H1 (cell line): Measurements from ENCODE around the gene RIBC2. TPM values are rescaled to one million over a fixed set of nuclear protein-coding genes. Genes with fewer than 3 reads are reported as not detected.

ENCODE experiments used
- CTCF ChIA-PET: fragments of 300-600 bp; sonication (Branson Sonifier 250); formaldehyde crosslinking; loops from one replicate; lab custom pipeline; 2021; ENCODE audit not compliant: partially characterized antibody; lab: Charles Lee
- POLR2A ChIA-PET: fragments of 300-600 bp; sonication (Branson Sonifier 250); formaldehyde crosslinking; loops from one replicate; lab custom pipeline; 2021; ENCODE audit warnings: inconsistent platforms; ENCODE audit not compliant: partially characterized antibody; lab: Charles Lee
- DNase-seq, 2 experiments: peaks; one replicate each; pipeline versions ENCODE4 v3.0.0 to v3.0.0-alpha.2; 2010 to 2022; ENCODE audit warnings: low spot score in 2 of 2, low read depth in 1 of 2, mixed read lengths in 1 of 2
- FAIRE-seq: peaks from 2 replicates; lab custom pipeline; 2011; peaks lifted over from hg19 to GRCh38; lab: Jason Lieb, UNC
- H2AFZ ChIP-seq: 2 replicates; pipeline ENCODE4 v1.8.1; 2012; ENCODE audit warnings: low read length, inconsistent platforms
- H2AK5ac ChIP-seq: 2 replicates; pipeline ENCODE4 v1.6.1; 2013; ENCODE audit warnings: low read depth, low read length
- H2BK120ac ChIP-seq: replicated peaks from 2 replicates; pipeline ENCODE3; 2013; ENCODE audit warnings: low read depth, low read length, inconsistent platforms
- H2BK12ac ChIP-seq: 2 replicates; pipeline ENCODE4 v1.6.1; 2013; ENCODE audit warnings: low read depth, low read length
- H2BK15ac ChIP-seq: 2 replicates; pipeline ENCODE4 v1.6.1; 2013; ENCODE audit warnings: low read length
- H2BK20ac ChIP-seq: 2 replicates; pipeline ENCODE4 v1.6.1; 2013; ENCODE audit warnings: low read length
- H2BK5ac ChIP-seq: 2 replicates; pipeline ENCODE4 v1.6.1; 2013; ENCODE audit warnings: low read depth, low read length
- H3K14ac ChIP-seq: 2 replicates; pipeline ENCODE4 v1.6.1; 2013; ENCODE audit warnings: inconsistent platforms; ENCODE audit not compliant: insufficient read length
- H3K18ac ChIP-seq: 2 replicates; pipeline ENCODE4 v1.6.1; 2013; ENCODE audit warnings: low read length; ENCODE audit errors: extremely low read depth
- H3K23ac ChIP-seq: 2 replicates; pipeline ENCODE4 v1.6.1; 2013; ENCODE audit warnings: inconsistent platforms; ENCODE audit not compliant: insufficient read length
- H3K23me2 ChIP-seq: 2 replicates; pipeline ENCODE4 v1.6.1; 2013; ENCODE audit warnings: low read depth, low read length
- H3K27ac ChIP-seq: 2 replicates; pipeline ENCODE4 v1.6.1; 2011; ENCODE audit warnings: low read depth, low read length, inconsistent platforms
- H3K27me3 ChIP-seq, 4 experiments: replicated peaks in 1 of 4; 1 replicate in 1 of 4; 2 replicates in 3 of 4; pipeline versions ENCODE4 v1.6.1 to v1.8.1; 2011 to 2013; ENCODE audit warnings: low read length in 3 of 4, mild to moderate bottlenecking in 3 of 4, inconsistent platforms in 2 of 4, mixed read lengths in 2 of 4, moderate library complexity in 1 of 4; ENCODE audit not compliant: control insufficient read depth in 3 of 4, insufficient read depth in 3 of 4; ENCODE audit errors: extremely low read depth in 1 of 4
- H3K36me3 ChIP-seq, 4 experiments: 2 replicates each; pipeline versions ENCODE4 v1.6.1 to v1.8.1; 2011 to 2013; ENCODE audit warnings: mild to moderate bottlenecking in 4 of 4, low read length in 3 of 4, moderate library complexity in 2 of 4, control low read depth in 1 of 4, inconsistent platforms in 1 of 4; ENCODE audit not compliant: insufficient read depth in 4 of 4, control insufficient read depth in 2 of 4
- H3K4ac ChIP-seq: replicated peaks from 2 replicates; pipeline ENCODE3; 2013; ENCODE audit warnings: low read length, low read depth, mixed read lengths, inconsistent platforms; ENCODE audit not compliant: insufficient read length
- H3K4me1 ChIP-seq, 4 experiments: replicated peaks in 1 of 4; 1 replicate in 1 of 4; 2 replicates in 3 of 4; pipeline versions ENCODE4 v1.6.1 to v1.8.1; 2011 to 2013; ENCODE audit warnings: low read length in 3 of 4, inconsistent platforms in 2 of 4, mixed read lengths in 1 of 4; ENCODE audit not compliant: insufficient read depth in 4 of 4, control insufficient read depth in 3 of 4
- H3K4me2 ChIP-seq, 2 experiments: 2 replicates each; pipeline versions ENCODE4 v1.6.1 to v1.8.1; 2011 to 2013; ENCODE audit warnings: low read depth in 2 of 2, low read length in 2 of 2, control low read depth in 1 of 2, inconsistent platforms in 1 of 2, mild to moderate bottlenecking in 1 of 2; ENCODE audit not compliant: insufficient read depth in 1 of 2
- H3K4me3 ChIP-seq, 4 experiments: fragments of 200-600, 300-600 bp in 1 of 4; sonication (generic), shearing (Covaris generic), sonication (Bioruptor Twin) in 1 of 4; 2 replicates each; pipeline versions ENCODE4 v1.5.1 to v1.8.1; 2011 to 2016; ENCODE audit warnings: low read length in 4 of 4, low read depth in 3 of 4, control low read depth in 2 of 4, inconsistent platforms in 2 of 4, mild to moderate bottlenecking in 2 of 4, mixed read lengths in 1 of 4, moderate library complexity in 1 of 4; ENCODE audit not compliant: insufficient read depth in 2 of 4; ENCODE audit errors: extremely low read depth in 1 of 4
- H3K56ac ChIP-seq: replicated peaks from 2 replicates; pipeline ENCODE3; 2013; ENCODE audit warnings: low read depth, mild to moderate bottlenecking, mixed read lengths, low read length, inconsistent platforms; ENCODE audit not compliant: insufficient read length
- H3K79me1 ChIP-seq: 2 replicates; pipeline ENCODE4 v1.6.1; 2013; ENCODE audit warnings: low read depth, low read length, control low read depth
- H3K79me2 ChIP-seq, 2 experiments: 2 replicates each; pipeline versions ENCODE4 v1.6.1 to v1.8.1; 2012 to 2013; ENCODE audit warnings: low read length in 2 of 2, mild to moderate bottlenecking in 2 of 2, inconsistent platforms in 1 of 2; ENCODE audit not compliant: insufficient read depth in 2 of 2, control insufficient read depth in 1 of 2
- H3K9ac ChIP-seq, 4 experiments: replicated peaks in 1 of 4; 1 replicate in 1 of 4; 2 replicates in 3 of 4; pipeline versions ENCODE4 v1.6.1 to v1.8.1; 2011 to 2013; ENCODE audit warnings: low read depth in 3 of 4, low read length in 3 of 4, control low read depth in 2 of 4, mild to moderate bottlenecking in 2 of 4, moderate library complexity in 2 of 4, inconsistent platforms in 1 of 4; ENCODE audit errors: extremely low read depth in 1 of 4
- H3K9me3 ChIP-seq, 2 experiments: 2 replicates each; pipeline versions ENCODE4 v1.6.1 to v1.8.1; 2012 to 2013; ENCODE audit warnings: mild to moderate bottlenecking in 2 of 2, moderate library complexity in 2 of 2, control low read depth in 1 of 2, inconsistent platforms in 1 of 2, low read depth in 1 of 2, low read length in 1 of 2, mixed read lengths in 1 of 2; ENCODE audit not compliant: insufficient read depth in 2 of 2
- H4K20me1 ChIP-seq, 2 experiments: replicated peaks in 1 of 2; 2 replicates each; pipeline versions ENCODE3 to v1.8.1; 2011 to 2013; ENCODE audit warnings: inconsistent platforms in 2 of 2, low read length in 2 of 2, mild to moderate bottlenecking in 1 of 2; ENCODE audit not compliant: insufficient read depth in 2 of 2, control insufficient read depth in 1 of 2
- H4K5ac ChIP-seq: 2 replicates; pipeline ENCODE4 v1.6.1; 2013; ENCODE audit warnings: low read length, low read depth, mixed read lengths, inconsistent platforms; ENCODE audit not compliant: insufficient read length
- H4K8ac ChIP-seq: 2 replicates; pipeline ENCODE4 v1.8.0; 2013; ENCODE audit warnings: mild to moderate bottlenecking, moderate library complexity, low read length, inconsistent platforms; ENCODE audit not compliant: insufficient read depth; ENCODE audit errors: extremely low read depth
- H4K91ac ChIP-seq: replicated peaks from 2 replicates; pipeline ENCODE3; 2013; ENCODE audit warnings: low read length, mixed read lengths, inconsistent platforms; ENCODE audit not compliant: insufficient read length
- CHD1 ChIP-seq: IDR thresholded peaks from 2 replicates; pipeline ENCODE4 v1.6.1; 2012; ENCODE audit warnings: low read depth, low read length, improper control_type of control experiment
- CHD2 ChIP-seq: IDR thresholded peaks from 2 replicates; pipeline ENCODE4 v1.6.1; 2012; ENCODE audit warnings: low read length, improper control_type of control experiment
- CREB1 ChIP-seq: IDR thresholded peaks from 2 replicates; pipeline ENCODE4 v1.6.1; 2012; ENCODE audit warnings: inconsistent platforms
- EP300 ChIP-seq, 2 experiments: IDR thresholded peaks; 1 replicate in 1 of 2; 2 replicates in 1 of 2; pipeline ENCODE4 v1.6.1; 2011 to 2012; ENCODE audit warnings: low read depth in 2 of 2, low read length in 2 of 2, mild to moderate bottlenecking in 2 of 2, borderline replicate concordance in 1 of 2, inconsistent platforms in 1 of 2, moderate library complexity in 1 of 2
- GTF2F1 ChIP-seq: IDR thresholded peaks from 2 replicates; pipeline ENCODE4 v1.6.1; 2012; ENCODE audit warnings: low read depth, low read length, improper control_type of control experiment, borderline replicate concordance
- KDM1A ChIP-seq: fragments of 200-600, 300-600 bp; sonication (generic); IDR thresholded peaks from 2 replicates; pipeline ENCODE4 v1.7.1; 2016; ENCODE audit warnings: mild to moderate bottlenecking, low read length, borderline replicate concordance
- NANOG ChIP-seq: IDR thresholded peaks from 2 replicates; pipeline ENCODE4 v1.6.1; 2011; ENCODE audit warnings: low read length, low read depth, mild to moderate bottlenecking, inconsistent platforms; ENCODE audit not compliant: insufficient read depth, poor library complexity, severe bottlenecking
- POLR2AphosphoS5 ChIP-seq: IDR thresholded peaks from 2 replicates; pipeline ENCODE4 v1.6.1; 2011; ENCODE audit warnings: low read depth, low read length
- RBBP5 ChIP-seq: IDR thresholded peaks from 2 replicates; pipeline ENCODE4 v1.7.1; 2012; ENCODE audit warnings: low read depth, mild to moderate bottlenecking, inconsistent platforms, low read length, moderate library complexity, borderline replicate concordance
- RFX5 ChIP-seq: IDR thresholded peaks from 2 replicates; pipeline ENCODE4 v1.6.1; 2011; ENCODE audit warnings: low read depth, low read length, improper control_type of control experiment, borderline replicate concordance
- TBP ChIP-seq: IDR thresholded peaks from 2 replicates; pipeline ENCODE4 v1.6.1; 2011; ENCODE audit warnings: low read depth, low read length, improper control_type of control experiment
- TEAD4 ChIP-seq: IDR thresholded peaks from 2 replicates; pipeline ENCODE4 v1.6.1; 2012; ENCODE audit warnings: low read depth, low read length, inconsistent platforms, mixed read lengths
- YY1 ChIP-seq: IDR thresholded peaks from 2 replicates; pipeline ENCODE4 v1.6.1; 2011; ENCODE audit warnings: low read depth, mild to moderate bottlenecking, low read length
- ZNF274 ChIP-seq: IDR thresholded peaks from 2 replicates; pipeline ENCODE4 v1.7.0; 2012; ENCODE audit warnings: low read length, borderline replicate concordance; ENCODE audit errors: extremely low read depth
- WGBS, 2 experiments: shearing (Covaris generic) in 1 of 2; methylation state at CpG; one replicate each; pipeline versions ENCODE4 v1.1.6 to v1.1.7; 2013 to 2015; ENCODE audit warnings: low lambda C conversion rate in 2 of 2, mixed read lengths in 2 of 2, inconsistent platforms in 1 of 2, low coverage in 1 of 2, missing lambda C conversion rate in 1 of 2; ENCODE audit not compliant: insufficient replicate concordance in 2 of 2, insufficient coverage in 1 of 2, insufficient read length in 1 of 2; ENCODE audit errors: extremely low coverage in 1 of 2, missing lambda C conversion rate in 1 of 2; 5-methylcytosine and 5-hydroxymethylcytosine counted together
- polyA plus RNA-seq, 7 experiments: library from polyadenylated mRNA; depleted of rRNA in 3 of 7; stranded (reverse) in 5 of 7; unstranded in 2 of 7; fragments of >200 nt in 5 of 7; fragments of 200-250 nt in 2 of 7; gene quantifications; 1 replicate in 5 of 7; 2 replicates in 1 of 7; 4 replicates in 1 of 7; pipeline versions ENCODE4 v1.2.1 to v1.2.3, GENCODE V29; 2011 to 2013; ENCODE audit warnings: missing spikeins in 2 of 7, mixed read lengths in 2 of 7
- total RNA-seq: library from RNA; stranded (reverse); fragmentation: NEBNext Ultra II Directional; extraction: Animal tissue kit (Norgen Biotek cat#: 25700); gene quantifications from 2 replicates; pipeline ENCODE4 v1.2.1, GENCODE V29; 2021
- TF ChIP-seq, protein P1 (sequence below): IDR thresholded peaks from 2 replicates; pipeline ENCODE4 v1.6.1; 2012; ENCODE audit warnings: inconsistent platforms

Gene RIBC2
- total and polyA plus RNA-seq, 2 of the 8 experiments (the other 6 are each of a cell fraction or from before 2014, with no cell fraction given): 0.79 to 2.1 TPM

DNA sequence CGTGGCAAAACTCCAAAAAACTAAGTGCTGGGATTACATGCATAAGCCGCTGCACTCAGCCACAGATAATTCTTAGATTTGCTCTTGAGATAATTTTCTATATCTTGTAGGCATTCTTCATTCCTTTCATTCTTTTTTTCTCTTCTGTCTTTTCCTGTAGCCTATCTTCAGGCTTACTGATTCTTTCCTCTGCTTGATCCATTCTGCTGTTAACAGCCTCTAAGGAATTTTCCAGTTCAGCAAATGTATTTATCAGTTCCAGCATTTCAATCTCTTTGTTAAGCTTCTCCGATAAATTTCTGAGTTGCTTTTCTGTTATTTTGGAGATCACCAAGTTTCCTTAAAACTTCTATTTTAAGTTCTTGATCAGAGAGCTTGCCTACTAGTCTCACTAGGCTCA lies 46.8 kb upstream of the RIBC2 start:
- Histone ChIP-seq H3K27ac (no peak overlapping the region), H4K8ac (no peak overlapping the region), H3K23ac (no peak overlapping the region), H3K36me3 (no peaks in the 10 kb centered on the region), H3K14ac (no peak overlapping the region), H2BK120ac (no peak overlapping the region), H4K5ac (no peak overlapping the region), H2BK5ac (no peak overlapping the region), H2BK20ac (no peak overlapping the region), H4K20me1 (no peaks in the 10 kb centered on the region), H3K79me1 (no peaks in the 10 kb centered on the region), H3K4me2 (no peak overlapping the region), H2AK5ac (no peak overlapping the region), H3K4me3 (no peak overlapping the region), H3K23me2 (no peaks in the 10 kb centered on the region), H3K4ac (no peak overlapping the region), H3K9ac (no peak overlapping the region), H2BK12ac (no peak overlapping the region), H3K4me1 (no peaks in the 10 kb centered on the region), H4K91ac (no peak overlapping the region), H3K56ac (no peak overlapping the region), H3K79me2 (no peaks in the 10 kb centered on the region), H3K9me3 (no peaks in the 10 kb centered on the region), H2BK15ac (no peak overlapping the region), H3K27me3 (no peaks in the 10 kb centered on the region), H2AFZ (no peak overlapping the region), H3K18ac (no peak overlapping the region)
- WGBS, 2 experiments: 84% methylated on average over 3 of the region's 3 CpGs; no CpG with 5 or more reads in 1 of the 2 experiments
- FAIRE-seq (no peak), DNase-seq (no peak)
- ChIA-PET POLR2A (no interaction called here), CTCF (interaction anchor here (0.6 to 1.5 kb wide), 2 partner anchors 10 to 22 kb away, joined by 3 read pairs; no protein-coding TSS in a partner anchor)
- TF ChIP-seq, protein P1, sequence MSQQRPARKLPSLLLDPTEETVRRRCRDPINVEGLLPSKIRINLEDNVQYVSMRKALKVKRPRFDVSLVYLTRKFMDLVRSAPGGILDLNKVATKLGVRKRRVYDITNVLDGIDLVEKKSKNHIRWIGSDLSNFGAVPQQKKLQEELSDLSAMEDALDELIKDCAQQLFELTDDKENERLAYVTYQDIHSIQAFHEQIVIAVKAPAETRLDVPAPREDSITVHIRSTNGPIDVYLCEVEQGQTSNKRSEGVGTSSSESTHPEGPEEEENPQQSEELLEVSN: no peak
- TF ChIP-seq RBBP5: no peak
- no peak for TF ChIP-seq CHD1
- no peak for TF ChIP-seq CHD2
- no peak for TF ChIP-seq CREB1
- TF ChIP-seq YY1: no peak
- TF ChIP-seq TEAD4: no peak
- TF ChIP-seq EP300 (IDR thresholded peaks at IDR 0.05; ENCODE audit: borderline replicate concordance in 1 of 2, low read depth in 2 of 2, low read length in 2 of 2): no peak
- no peak for TF ChIP-seq RFX5
- TF ChIP-seq TBP: no peak
- TF ChIP-seq ZNF274: no peak
- TF ChIP-seq NANOG: no peak
- no peak for TF ChIP-seq GTF2F1
- no peak for TF ChIP-seq POLR2AphosphoS5
- no peak for TF ChIP-seq KDM1A
